NCI-H2107 treated with DMSO at 0.1 percent for 48 hours (cell line): ENCODE data around the gene SPOCK1.
A peak's percentile ranks its signal among the peaks of the same experiment; 100 is the strongest.

Source experiments
- DNase-seq: peaks from one replicate; lab custom pipeline; 2025; ENCODE audit not compliant: unreplicated experiment; lab: John Stamatoyannopoulos, UW

The SPOCK1 gene

DNA sequence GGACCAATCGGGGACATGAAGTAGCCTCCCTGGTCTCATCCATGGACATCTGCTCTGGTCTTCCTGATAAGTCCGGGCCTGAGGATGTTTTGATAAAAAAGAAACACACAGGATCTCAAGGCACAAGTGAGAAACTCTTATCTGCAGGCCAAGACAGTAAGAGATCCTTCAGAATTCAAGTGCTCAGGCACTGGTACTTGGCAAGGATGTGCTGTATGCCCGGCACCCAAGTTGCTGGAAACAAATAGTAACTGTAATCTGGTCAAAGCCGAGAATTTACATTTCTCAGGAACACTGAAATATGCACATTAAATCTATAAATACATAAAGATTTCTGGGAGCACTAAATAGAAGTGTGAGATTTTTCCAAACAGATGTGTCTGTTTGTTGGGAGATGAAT, 165.7 kb downstream of the SPOCK1 start:
- DNase-seq = no peak

DNA sequence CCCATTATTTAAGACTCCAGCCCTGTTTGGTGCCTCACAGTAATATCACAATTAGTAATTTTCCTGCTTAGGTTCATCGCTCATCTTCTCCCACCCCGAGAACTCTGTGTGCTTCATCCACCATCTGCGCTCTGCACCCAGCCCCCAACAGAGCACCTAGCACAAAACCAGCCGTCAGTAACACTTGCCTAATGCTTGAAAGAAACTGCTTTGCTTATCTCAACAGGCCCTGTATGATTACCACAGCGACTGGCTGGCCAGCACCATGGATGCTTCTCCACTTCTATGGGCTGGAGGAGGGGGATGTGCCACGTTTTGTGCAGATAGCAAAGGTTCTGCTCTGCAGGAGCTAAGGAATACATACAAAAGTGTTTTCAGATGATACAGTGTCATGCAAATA, 166.8 kb downstream of the SPOCK1 start:
- no peak for DNase-seq

DNA sequence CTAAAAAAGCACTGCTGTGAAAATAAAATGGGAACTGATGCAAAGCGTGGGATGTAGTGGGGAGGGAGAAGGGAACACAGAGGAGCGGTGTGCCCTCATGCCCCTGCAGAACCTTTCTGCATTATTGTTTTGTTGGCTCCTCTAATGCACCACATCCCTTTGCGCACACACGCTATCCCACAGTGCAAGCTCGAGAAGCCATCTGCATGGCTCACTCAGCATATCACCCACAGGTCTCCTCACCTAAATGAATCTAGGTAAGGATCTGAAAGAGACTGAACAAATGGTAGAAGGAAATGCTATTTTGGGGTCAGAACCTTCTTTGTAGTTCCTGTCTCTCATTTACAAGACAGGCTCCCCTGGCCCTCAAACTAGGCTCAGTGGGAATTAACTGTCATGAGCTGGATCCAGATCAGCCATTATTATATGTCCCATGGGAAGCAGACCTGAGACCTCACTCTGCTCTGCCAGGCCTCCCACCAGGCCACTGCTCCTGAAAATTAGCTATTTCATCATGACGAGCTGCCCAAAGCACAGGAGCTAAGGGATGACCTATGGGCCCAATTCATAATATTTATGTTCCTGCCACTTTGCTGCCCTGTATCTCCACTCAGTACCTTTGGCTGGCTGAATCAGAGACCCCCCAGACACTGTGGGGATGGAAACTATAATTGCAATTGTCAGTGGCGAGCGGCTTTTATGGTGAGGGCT, 169.4 kb downstream of the SPOCK1 start:
- no peak for DNase-seq

DNA sequence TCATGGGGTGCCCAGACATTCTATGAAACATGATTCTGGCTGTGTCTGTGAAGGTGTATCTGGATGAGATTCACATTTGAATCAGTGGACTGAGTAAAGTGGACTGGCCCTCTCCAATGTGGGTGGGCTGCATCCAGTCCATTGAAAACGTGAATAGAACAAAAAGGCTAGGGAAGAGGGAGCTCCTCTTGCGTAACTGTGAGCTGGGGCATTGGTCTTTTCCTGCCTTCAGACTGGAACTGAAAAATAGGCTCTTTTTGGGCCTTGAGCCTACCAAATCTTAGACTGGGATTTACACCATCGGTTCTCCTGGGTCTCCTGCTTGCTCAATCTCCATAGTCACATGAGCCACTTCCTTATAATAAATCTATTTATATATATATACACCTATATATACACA, 170.1 kb downstream of the SPOCK1 start:
- no peak for DNase-seq

DNA sequence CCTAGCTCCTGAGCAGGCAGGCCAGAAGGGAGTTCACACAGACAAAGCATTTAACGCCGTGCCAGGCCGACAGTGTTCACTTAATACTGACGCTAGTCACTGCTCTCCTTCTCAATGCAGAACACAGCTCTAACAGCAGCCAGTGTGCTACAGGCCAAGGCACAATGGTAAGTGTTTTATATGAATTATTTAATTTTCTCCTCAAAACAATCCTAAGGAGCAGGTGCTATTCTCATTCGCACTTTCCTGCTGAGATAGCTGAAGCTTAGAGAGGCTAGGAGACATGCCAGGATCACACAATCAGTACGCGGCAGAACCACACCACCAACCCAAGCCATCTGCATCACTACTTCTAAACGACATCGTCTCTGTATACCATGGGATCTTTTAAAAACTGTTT, 170.7 kb downstream of the SPOCK1 start:
- no peak for DNase-seq

DNA sequence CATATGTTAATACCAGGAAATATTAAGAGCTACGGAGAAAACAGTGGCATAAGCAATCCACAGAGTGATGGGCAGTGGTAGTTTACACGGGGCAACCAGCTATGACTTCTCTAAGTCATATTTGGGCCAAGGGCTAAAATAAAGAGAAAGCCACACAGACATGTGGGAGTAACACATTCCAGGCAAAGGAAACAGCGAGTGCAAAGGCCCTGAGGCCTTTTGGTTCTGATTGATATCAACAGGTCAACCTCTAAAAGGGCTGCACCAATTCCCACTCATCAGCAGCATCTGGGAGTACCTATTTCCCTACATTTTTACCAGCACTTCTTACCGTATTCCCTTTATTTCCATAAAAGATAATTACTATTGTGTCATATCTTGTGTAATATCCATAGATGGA, 173.4 kb downstream of the SPOCK1 start:
- DNase-seq = no peak

DNA sequence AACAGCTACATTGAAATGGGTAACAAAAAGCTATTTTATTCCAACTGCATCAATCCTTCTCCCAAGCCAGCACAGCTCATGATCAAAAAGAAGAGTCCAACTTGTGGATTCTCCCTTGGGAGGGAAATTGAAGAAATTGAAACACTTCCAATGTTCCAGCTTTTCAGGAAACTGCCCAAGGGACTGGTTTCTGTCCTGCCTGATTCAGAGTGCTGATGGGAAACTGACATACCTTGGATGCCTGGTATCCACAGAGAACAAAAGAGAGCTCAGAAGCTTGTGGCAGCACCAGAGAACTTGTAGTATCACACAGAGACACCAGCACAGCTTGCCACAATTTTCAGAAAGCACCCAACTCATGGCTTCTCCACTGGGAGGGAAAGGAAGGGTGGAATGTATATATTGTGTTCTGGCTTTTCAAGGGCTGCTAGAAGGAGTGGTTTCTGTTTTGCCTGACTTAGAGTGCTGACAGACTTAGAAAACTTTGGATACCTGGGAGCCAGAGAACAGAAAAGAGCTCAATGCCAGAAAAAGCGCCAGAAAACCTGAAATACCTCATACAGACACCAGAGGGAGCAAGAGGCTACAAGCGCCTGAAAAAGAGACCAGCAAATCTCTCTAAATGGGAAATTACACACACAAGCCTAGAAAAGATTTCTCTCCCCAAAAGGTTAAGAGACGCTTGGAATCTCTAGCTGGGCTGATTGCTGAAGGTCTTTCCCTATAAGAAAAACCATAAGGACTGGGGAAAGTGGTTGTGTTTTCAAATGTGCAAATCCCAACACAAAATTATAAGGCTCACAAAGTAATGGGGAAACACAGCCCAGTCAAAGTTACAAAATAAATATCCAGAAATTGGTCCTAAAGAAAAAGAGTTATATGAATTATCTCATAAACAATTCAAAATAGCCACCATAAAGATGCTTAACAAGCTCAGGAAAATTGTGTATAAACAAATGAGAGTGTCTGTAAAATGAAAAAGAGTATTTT, 178.8 kb downstream of the SPOCK1 start:
- peak; percentile 41 for DNase-seq

DNA sequence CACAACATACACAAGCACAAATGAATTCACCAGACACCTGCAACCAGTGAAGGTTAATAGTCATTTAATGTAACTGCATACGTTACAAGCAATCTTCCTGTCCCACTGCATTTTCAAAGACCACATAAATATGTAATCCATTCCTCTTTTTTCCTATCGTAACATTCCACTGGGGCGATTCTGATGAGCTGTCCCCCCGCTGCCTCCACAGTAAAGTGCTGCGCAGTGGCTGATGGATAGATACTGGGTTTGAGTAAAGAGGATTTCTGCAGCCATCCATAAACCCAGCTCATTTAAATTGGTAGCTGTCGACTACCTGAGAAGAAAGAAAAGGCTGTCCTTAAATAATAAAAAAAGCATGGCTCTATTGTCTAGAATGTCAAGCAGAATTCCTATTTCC, 181.1 kb downstream of the SPOCK1 start:
- no peak for DNase-seq

DNA sequence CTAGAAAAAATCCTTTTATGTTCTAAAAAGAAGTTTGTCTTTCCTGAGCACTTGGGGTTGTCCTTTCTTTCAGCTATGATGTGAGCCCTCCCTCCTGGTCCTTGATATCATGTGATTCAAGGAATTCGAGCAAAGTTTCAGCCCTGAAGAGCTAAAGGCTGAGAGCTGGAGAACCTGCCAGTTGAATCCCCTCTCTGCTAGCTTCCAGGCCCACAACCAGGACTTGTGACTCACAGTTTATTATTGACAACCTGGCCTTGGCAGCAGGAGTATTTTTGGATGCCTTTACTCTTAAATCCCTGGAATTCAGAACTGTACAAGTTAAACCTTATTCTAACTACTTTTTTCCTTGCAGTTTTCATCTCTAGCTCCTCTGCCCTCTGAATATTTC, 182.8 kb downstream of the SPOCK1 start:
- no peak for DNase-seq

DNA sequence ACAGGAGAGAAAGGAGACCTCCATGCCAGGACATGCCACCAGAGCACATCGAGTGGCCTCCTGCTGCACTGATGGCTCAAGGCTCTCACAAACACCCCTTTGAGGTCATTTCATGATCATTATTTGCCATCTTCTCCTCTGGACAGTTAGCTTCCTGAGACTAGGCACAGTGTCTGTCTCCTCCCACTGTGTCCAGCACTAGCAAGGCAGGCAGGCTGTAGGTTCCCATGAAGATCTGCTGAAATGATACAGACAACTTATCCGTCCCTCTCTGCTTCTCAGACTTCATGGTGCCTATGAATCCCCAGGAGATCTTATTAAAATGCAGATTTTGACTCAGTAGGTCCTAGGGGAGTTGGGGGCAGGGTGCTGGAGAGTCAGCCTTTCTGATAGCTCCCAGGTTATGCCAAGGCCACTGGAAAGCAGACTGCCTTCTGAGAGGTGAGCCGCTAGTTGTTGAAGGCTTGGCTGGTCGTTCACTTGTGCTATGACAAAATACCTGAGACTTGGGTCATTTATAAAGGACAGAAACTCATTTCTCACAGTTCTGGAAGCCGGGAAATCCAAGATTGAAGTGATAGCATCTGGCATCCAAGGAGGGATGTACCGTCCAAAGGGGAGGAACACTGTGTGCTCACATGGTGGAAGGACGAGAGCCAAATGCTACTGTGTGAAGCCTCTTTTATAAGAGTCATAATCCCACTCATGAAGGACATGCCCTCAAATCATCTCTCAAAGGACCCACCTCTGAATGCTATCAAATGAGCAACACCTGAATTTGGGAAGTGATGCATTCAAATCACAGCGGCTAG, 183.4 kb downstream of the SPOCK1 start:
- no peak for DNase-seq

DNA sequence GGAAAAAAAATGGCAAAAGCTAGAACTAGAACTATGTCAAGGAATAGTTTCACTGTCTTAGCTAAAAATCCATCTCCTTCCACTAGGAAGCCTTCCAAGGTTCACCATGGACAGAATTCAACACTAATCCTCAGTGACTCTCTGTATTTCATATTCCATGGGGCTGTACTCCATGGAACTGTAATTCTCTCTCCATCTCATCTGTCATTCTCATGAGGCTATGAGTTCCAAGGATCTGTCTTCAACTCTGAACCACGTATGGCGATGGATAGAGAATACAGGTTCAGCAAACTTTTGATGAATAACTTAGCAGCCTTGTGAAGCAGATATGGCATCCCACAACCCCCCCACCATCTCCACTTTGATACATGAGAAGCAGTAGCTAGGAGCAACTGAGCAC, 184.0 kb downstream of the SPOCK1 start:
- no peak for DNase-seq

DNA sequence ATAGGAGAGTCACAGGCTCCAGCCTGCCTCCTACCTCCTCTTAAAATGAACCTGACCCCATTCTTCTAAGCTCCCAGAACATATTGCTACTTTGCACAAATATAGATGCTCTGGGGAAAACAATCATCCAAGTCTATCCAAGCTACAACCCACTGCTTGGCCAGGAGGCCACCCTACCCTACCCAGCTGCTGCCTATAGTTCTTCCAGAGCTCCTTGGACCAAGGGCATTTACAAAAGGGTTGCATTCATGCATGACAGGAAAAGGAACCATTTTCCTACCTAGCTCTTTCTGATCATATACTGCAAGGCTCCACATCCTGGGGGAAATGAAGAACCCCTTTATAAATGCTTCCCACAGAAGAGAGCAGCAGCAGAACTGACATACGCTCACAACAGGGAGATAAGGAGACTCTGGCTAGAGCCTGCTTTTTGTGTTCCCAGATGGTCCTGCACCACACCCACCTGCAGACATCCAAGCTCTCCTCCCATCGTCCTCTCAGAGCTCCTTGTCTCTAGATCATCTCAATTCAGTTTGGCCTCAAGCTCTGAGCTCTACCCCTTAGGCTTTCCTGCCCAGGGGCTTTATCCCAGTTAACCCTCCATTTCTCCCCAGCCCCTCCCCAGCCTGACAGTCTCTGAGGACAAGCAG, 185.5 kb downstream of the SPOCK1 start:
- no peak for DNase-seq

DNA sequence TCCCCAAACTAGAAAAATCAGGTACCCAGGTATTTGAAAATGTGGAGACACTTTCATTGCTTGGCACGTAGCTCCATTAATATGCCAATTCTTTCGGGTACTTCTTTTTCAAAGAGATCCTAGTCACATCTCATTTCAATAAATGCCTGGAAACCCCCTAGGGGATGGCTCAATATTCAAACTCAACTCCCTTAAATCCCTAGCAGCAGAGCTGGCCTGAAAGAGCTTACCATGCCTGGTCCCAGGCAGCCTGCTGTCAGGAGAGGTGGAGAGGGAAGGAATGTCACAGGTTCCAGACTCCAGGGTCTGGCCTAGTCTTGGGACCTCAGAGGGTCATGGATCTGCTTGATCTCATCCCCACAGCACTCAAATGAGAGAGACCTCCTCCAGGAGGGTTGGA, 187.1 kb downstream of the SPOCK1 start:
- DNase-seq = no peak

DNA sequence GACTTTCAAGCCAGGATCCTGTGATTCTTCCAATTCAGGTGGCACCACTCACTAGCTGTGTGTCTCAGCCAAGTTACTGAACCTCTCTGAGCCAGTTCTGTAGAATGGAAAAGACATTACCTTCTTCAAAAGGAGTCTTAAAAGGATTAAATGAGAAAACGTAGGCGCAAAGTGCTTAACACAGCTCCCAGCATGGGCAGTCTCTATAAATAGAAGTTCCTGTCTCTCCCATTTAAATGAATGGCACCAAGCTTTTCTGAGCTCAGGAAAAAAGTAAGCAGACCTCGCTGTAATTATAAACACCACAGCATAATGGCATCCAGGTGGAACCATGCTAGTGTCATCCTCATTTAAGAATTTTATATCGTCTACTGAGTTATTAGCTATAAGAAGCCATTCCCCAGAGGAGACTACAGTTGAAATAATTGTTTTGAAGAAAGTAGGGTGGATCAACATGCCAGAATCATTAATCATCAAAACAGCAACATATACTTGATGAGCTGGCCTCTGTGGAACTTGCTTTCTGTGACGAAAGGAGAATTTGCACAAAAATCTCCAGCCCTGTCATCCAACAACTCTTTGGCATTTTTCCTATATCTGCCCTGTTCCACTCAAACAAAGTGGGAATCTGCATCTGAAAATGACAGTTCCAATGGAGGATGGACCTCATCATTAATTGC, 188.9 kb downstream of the SPOCK1 start:
- DNase-seq = no peak

DNA sequence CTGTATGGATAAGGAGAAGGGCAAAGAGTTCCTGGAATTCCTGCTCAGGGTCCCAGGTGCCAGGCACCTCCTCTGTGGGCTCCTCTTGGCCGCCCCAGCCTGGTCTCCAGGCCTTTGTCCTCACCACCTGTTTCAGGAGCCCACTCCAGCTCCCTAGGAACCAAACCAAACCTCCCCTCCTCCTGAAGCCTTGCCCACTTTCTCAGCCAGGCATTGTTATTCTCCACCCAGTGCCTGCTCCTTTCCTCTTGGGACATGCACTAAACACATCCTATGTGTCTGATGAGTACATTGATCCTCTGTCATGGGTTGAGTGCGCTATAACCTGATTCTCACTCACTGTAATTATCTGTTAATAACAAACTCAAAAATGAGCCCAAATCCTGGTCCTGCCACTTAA, 189.8 kb downstream of the SPOCK1 start:
- DNase-seq = no peak

DNA sequence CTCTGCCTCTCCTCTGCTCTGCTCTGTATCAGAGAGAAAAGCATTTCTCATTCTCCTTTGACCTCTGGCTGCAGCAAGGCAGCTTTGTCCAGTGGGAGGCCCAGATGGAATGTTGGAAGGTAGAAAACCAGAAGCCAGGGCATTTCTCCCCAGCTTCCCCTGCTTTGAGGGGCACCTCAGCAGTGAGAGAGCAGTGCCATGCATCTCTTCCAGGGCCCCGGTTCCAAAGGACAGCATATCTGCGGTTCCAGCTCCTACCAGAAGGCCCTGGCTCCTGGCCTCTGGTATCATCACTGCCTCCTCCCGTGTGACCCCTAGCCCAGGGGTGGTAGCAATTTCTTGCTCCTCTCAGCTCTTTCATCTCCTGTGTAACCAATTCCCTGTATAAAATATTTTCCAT, 190.8 kb downstream of the SPOCK1 start:
- DNase-seq = no peak

DNA sequence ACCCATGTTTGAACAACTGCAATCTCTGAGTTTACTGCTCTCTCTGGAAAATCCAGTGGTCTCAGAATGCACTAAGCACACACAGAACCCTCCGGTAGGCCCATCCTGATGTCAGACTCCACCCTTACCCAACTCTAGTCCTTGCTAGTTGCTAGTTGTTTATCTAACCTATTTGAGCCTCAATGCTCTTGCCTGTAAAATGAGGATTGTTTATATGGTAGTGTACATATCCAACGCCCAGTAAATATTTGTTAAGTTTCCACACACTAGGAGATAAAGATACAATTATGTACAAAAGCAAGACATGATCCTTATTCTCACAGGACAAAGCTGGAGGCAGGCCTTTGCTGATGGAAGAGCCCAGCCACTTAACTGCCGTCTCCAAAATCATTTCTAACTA, 192.2 kb downstream of the SPOCK1 start:
- no peak for DNase-seq

DNA sequence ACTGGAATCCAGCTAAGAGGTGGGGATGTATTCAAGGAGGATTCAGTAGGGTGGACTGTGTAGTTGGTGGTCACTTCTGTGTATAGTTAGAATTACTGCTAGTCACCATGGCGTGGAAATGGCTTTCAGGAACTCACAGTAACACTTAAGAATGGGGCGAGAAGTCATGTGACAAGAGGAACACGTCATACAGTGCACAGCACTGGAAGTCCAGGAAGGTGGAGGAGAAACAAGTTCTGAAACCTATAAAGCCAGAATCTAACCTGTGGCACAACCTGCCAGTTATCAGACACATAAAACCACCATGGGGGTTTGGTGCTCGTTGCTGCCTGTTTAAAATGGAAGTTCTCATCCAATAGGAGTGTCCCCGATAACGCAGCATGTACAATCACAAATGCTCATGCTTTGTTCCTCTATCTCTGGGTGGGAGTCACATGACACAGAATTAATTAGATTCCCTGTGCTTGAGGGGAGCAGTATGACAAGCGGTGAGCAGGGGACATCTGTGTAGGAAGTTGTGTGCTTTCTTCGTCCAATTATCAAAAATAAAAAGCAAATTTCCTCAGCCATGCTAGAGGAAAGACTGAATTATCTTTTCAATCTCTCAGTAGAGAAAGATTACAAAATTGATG, 193.0 kb downstream of the SPOCK1 start:
- no peak for DNase-seq

DNA sequence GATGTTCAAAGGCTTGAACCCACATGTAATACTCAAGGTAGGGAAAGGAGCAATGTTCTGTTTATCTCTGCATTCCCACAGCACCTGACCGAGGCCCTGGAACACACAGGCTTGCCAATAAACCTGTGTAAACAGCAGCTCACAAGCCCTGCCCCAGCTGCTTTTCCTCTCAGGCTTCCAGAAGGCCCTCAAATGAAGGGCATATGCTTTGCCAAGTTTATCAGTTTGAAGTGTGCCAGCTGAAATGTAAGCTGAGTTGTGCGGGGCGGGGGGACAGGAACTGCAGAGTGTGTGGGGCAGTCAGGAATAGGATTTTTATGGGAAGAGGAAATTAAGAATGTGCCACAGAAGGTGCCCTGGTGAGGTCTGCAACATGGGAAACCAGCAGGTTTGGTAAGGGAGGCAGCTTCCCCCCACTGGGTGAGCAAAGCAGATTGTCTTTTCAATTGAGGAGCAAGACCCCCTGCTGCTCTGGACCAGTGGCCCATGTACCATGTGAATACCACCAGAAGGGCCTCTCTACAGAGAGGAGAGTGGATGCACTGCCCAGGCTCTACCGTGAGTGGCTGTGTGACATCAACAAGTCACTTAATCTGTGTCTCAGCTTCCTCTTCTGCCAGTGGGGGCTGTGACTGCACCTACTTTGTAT, 194.8 kb downstream of the SPOCK1 start:
- DNase-seq = peak; percentile 64
